Endodermal cell (in vitro differentiated cells): ENCODE data around the gene BAD. TPM values are rescaled to one million over a fixed set of nuclear protein-coding genes. Genes with fewer than 3 reads are reported as not detected.

ENCODE experiments used
- DNase-seq: peaks from one replicate; pipeline ENCODE4 v3.0.0-alpha.2; 2017
- H3K27ac ChIP-seq: 2 replicates; pipeline ENCODE4 v1.5.1; 2013; ENCODE audit warnings: mild to moderate bottlenecking, low read depth, low read length, moderate library complexity
- H3K27me3 ChIP-seq: 2 replicates; pipeline ENCODE4 v1.6.1; 2013; ENCODE audit warnings: mild to moderate bottlenecking, low read length, moderate library complexity; ENCODE audit not compliant: insufficient read depth, control insufficient read depth, poor library complexity, severe bottlenecking
- H3K36me3 ChIP-seq: 2 replicates; pipeline ENCODE4 v1.7.0; 2013; ENCODE audit warnings: mild to moderate bottlenecking, low read length, moderate library complexity; ENCODE audit not compliant: control insufficient read depth, insufficient read depth
- H3K4me1 ChIP-seq: one replicate; pipeline ENCODE4 v1.7.0; 2013; ENCODE audit warnings: low read length; ENCODE audit not compliant: control insufficient read depth, insufficient read depth
- H3K4me3 ChIP-seq: 2 replicates; pipeline ENCODE4 v1.5.1; 2013; ENCODE audit warnings: mild to moderate bottlenecking, low read length, moderate library complexity
- H3K9ac ChIP-seq: 2 replicates; pipeline ENCODE4 v1.6.1; 2013; ENCODE audit warnings: mild to moderate bottlenecking, low read length, moderate library complexity; ENCODE audit not compliant: poor library complexity, severe bottlenecking; ENCODE audit errors: extremely low read depth
- H3K9me3 ChIP-seq: 2 replicates; pipeline ENCODE4 v1.6.1; 2013; ENCODE audit warnings: mild to moderate bottlenecking, low read length, moderate library complexity; ENCODE audit not compliant: control insufficient read depth
- H3K27ac Mint-ChIP-seq: 2 replicates; pipeline ENCODE4 v1.8.0; 2020; ENCODE audit warnings: mixed read lengths
- H3K27me3 Mint-ChIP-seq: 2 replicates; pipeline ENCODE4 v1.8.0; 2021; ENCODE audit warnings: mild to moderate bottlenecking, mixed read lengths; ENCODE audit not compliant: insufficient read depth
- H3K36me3 Mint-ChIP-seq: 2 replicates; pipeline ENCODE4 v1.8.0; 2020; ENCODE audit warnings: low read depth, mixed read lengths
- H3K4me1 Mint-ChIP-seq: 2 replicates; pipeline ENCODE4 v1.8.0; 2020; ENCODE audit warnings: mixed read lengths
- H3K4me3 Mint-ChIP-seq: 2 replicates; pipeline ENCODE4 v1.8.0; 2020; ENCODE audit warnings: mild to moderate bottlenecking, moderate library complexity, mixed read lengths
- H3K9me3 Mint-ChIP-seq: 2 replicates; pipeline ENCODE4 v1.8.0; 2020; ENCODE audit warnings: mild to moderate bottlenecking, mixed read lengths
- WGBS, 2 experiments: methylation state at CpG; one replicate each; pipeline versions ENCODE4 v1.1.5 to v1.1.7; 2013; ENCODE audit warnings: missing lambda C conversion rate in 2 of 2, mixed read lengths in 1 of 2; ENCODE audit not compliant: insufficient coverage in 1 of 2, insufficient read length in 1 of 2; 5-methylcytosine and 5-hydroxymethylcytosine counted together
- total RNA-seq, 2 donors: library from RNA; stranded (reverse); fragmentation: NEBNext Ultra II Directional in 1 of 2; extraction: Animal tissue kit (Norgen Biotek cat#: 25700) in 1 of 2; gene quantifications; 2 replicates in 1 of 2; 3 replicates in 1 of 2; pipeline ENCODE4 v1.2.1, GENCODE V29; 2021
- TF ChIP-seq, protein P1 (sequence below): fragments of 200-600 bp; sonication (generic); conservative IDR thresholded peaks from 2 replicates; pipeline ENCODE4 v1.5.0; 2021; ENCODE audit warnings: antibody characterized with exemption, mild to moderate bottlenecking

Gene BAD
- total RNA-seq, 2 donors from 2014 or later = 42.3 to 48.2 TPM

GRCh38 chr11:64321026-64321425 is 36.6 kb upstream of the BAD start:
- H3K27me3 ChIP-seq = no peaks in the 10 kb centered on the region
- H3K36me3 ChIP-seq = peaks cover 32% of the 10 kb centered on the region
- H3K4me3 Mint-ChIP-seq = no peak overlapping the region
- no peaks in the 10 kb centered on the region for H3K9me3 ChIP-seq
- H3K4me3 ChIP-seq = peak overlapping the region; percentile 84
- H3K36me3 Mint-ChIP-seq = peaks cover 32% of the 10 kb centered on the region
- no peak for DNase-seq
- H3K27me3 Mint-ChIP-seq = no peaks in the 10 kb centered on the region
- no peak overlapping the region for H3K27ac ChIP-seq
- WGBS, 2 experiments = 94 to 100% methylated on average over 3 to 5 of the region's 5 CpGs
- H3K27ac Mint-ChIP-seq = peak overlapping the region; percentile 48
- H3K4me1 Mint-ChIP-seq = peaks cover 12% of the 10 kb centered on the region
- H3K9ac ChIP-seq = no peak overlapping the region
- peaks cover 5% of the 10 kb centered on the region for H3K4me1 ChIP-seq
- TF ChIP-seq, protein P1, sequence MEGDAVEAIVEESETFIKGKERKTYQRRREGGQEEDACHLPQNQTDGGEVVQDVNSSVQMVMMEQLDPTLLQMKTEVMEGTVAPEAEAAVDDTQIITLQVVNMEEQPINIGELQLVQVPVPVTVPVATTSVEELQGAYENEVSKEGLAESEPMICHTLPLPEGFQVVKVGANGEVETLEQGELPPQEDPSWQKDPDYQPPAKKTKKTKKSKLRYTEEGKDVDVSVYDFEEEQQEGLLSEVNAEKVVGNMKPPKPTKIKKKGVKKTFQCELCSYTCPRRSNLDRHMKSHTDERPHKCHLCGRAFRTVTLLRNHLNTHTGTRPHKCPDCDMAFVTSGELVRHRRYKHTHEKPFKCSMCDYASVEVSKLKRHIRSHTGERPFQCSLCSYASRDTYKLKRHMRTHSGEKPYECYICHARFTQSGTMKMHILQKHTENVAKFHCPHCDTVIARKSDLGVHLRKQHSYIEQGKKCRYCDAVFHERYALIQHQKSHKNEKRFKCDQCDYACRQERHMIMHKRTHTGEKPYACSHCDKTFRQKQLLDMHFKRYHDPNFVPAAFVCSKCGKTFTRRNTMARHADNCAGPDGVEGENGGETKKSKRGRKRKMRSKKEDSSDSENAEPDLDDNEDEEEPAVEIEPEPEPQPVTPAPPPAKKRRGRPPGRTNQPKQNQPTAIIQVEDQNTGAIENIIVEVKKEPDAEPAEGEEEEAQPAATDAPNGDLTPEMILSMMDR = no peak
- H3K9me3 Mint-ChIP-seq = no peaks in the 10 kb centered on the region

GRCh38 chr11:64320556-64320955 is 36.1 kb upstream of the BAD start:
- no peak overlapping the region for H3K9ac ChIP-seq
- H3K4me3 Mint-ChIP-seq = no peak overlapping the region
- no peak overlapping the region for H3K27ac Mint-ChIP-seq
- peaks cover 36% of the 10 kb centered on the region for H3K36me3 ChIP-seq
- peaks cover 12% of the 10 kb centered on the region for H3K4me1 Mint-ChIP-seq
- H3K9me3 Mint-ChIP-seq = no peaks in the 10 kb centered on the region
- TF ChIP-seq, protein P1 = no peak
- no peak overlapping the region for H3K27ac ChIP-seq
- no peaks in the 10 kb centered on the region for H3K9me3 ChIP-seq
- no peaks in the 10 kb centered on the region for H3K27me3 ChIP-seq
- peaks cover 5% of the 10 kb centered on the region for H3K4me1 ChIP-seq
- peaks cover 32% of the 10 kb centered on the region for H3K36me3 Mint-ChIP-seq
- peak overlapping the region; percentile 84 for H3K4me3 ChIP-seq
- DNase-seq = no peak
- H3K27me3 Mint-ChIP-seq = no peaks in the 10 kb centered on the region
- 93 to 100% methylated on average over 3 to 7 of the region's 7 CpGs for WGBS, 2 experiments

GRCh38 chr11:64318766-64319761 is 34.6 kb upstream of the BAD start:
- peaks cover 5% of the 10 kb centered on the region for H3K4me1 ChIP-seq
- Mint-ChIP-seq H3K27ac (peak overlapping the region; percentile 94), H3K36me3 (peaks cover 42% of the 10 kb centered on the region), H3K4me1 (peaks cover 12% of the 10 kb centered on the region), H3K4me3 (peak overlapping the region; percentile 94), H3K27me3 (no peaks in the 10 kb centered on the region), H3K9me3 (no peaks in the 10 kb centered on the region)
- TF ChIP-seq, protein P1 = no peak
- peak; percentile 88 for DNase-seq
- H3K27ac ChIP-seq = no peak overlapping the region
- WGBS, 2 experiments = 26 to 31% methylated on average over 6 to 18 of the region's 19 CpGs
- H3K4me3 ChIP-seq = peak overlapping the region; percentile 84
- no peaks in the 10 kb centered on the region for H3K9me3 ChIP-seq
- peak overlapping the region; percentile 93 for H3K9ac ChIP-seq
- H3K27me3 ChIP-seq = no peaks in the 10 kb centered on the region
- peaks cover 51% of the 10 kb centered on the region for H3K36me3 ChIP-seq
